GM10847 (cell line): ENCODE data around the gene FPR1.

Experiments
- POLR2A ChIP-seq: IDR thresholded peaks from 2 replicates; pipeline ENCODE4 v1.6.1; 2011; ENCODE audit not compliant: insufficient read length; ENCODE audit errors: extremely low read depth

The FPR1 gene, protein sequence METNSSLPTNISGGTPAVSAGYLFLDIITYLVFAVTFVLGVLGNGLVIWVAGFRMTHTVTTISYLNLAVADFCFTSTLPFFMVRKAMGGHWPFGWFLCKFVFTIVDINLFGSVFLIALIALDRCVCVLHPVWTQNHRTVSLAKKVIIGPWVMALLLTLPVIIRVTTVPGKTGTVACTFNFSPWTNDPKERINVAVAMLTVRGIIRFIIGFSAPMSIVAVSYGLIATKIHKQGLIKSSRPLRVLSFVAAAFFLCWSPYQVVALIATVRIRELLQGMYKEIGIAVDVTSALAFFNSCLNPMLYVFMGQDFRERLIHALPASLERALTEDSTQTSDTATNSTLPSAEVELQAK

GRCh38 chr19:51751655-51752054, at the start of gene FPR1:
Gene FPR1, minus strand, starts transcription at chr19:51751878. Its CDS starts 4,884 bp downstream, at chr19:51746994.
- TF ChIP-seq POLR2A, result no peak

DNA sequence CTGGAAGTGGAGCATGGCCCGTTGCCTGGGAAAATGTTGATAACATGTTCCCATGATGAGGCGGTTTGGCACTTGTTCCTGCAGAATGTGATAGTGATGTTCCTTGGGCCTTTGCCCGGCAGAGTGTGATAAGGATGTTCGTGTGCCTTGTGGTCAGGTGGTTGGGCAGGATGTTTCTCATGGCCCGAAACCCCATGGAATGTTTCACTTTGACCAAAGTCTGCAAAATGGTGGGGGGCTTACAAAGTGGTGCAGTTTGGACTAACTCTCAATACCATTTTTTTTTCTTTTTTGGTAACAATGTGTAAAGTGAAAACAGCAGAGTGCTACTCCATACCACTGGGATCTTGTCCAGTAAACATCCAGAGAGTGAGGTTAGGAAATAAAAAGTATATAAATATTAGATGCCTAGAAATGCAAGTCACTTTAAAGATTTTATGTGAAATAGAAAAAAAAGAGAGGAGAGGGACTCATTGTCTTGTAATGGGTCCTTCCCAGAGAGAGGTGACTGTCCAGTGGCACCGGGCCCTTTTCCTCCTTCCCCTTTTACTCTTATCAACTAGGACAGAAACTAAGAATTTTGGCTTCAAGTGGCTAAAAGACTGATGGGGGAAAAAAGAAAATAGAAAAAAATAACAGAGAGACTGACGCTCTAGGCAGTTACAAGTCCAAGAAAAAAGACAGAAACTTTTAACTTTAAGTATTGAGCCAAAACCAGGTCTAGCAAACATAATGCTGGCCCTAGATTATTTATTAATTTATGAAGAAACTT, 49.0 kb upstream of the FPR1 start:
- no peak for TF ChIP-seq POLR2A

DNA sequence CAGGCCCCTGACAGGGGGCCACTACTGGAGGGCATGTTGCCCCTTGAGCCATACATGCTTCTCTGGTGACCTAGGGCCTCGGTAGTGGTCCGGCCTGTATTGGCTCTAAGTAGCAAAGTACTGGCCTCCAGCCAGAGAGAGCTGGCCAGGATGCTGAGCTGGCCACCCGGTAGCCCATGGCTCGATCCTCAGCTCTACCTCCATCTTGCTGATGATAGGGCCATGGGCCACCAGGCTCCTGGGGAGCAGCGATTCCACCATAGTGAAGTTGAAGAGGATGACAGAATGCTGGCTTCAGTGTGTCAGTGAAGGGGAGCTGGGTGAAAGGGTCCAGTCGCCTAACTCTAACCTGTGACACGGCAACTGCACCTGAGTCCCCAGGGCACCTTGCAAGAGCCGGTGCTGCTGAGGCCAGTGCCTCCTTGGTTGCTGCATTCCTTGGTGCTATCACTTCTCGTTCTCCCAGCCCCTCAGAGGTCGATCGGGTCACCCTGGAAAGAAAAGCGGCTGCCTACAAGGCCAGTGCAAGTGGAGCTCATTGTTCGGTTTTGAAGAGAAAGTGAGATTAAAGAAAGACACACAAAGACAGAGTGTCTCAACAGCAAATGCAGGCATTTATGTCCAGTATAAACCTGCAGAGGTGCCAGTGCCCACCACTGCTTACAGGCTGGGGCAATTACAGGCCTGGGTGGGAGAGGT, 48.2 kb upstream of the FPR1 start:
- no peak for TF ChIP-seq POLR2A

GRCh38 chr19:51799034-51799773, 47.5 kb upstream of the FPR1 start:
- no peak for TF ChIP-seq POLR2A

DNA sequence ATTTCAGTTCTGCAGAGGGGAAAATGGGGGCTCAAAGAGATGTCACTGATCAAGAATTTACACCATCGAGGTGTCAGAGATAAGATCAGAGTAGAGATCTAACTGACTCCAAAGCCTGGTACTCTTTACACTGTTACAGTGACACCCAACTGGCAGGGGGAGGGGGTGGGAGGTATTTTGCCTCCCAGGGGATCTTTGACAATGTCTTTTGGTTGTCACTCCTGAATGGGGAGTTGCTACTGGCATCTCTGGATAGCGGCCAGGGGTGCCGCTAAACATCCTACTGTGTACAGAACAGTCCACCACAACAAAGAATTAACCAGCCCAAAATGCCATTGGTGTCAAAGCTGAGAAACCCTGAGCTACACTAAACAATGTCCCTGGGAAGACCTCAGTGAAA, 46.4 kb upstream of the FPR1 start:
- no peak for TF ChIP-seq POLR2A

- no peak for TF ChIP-seq POLR2A
Measured at GRCh38 chr19:51797480-51797879, 45.8 kb upstream of the FPR1 start.

- no peak for TF ChIP-seq POLR2A
Measured at GRCh38 chr19:51796195-51796679, 44.6 kb upstream of the FPR1 start.

DNA sequence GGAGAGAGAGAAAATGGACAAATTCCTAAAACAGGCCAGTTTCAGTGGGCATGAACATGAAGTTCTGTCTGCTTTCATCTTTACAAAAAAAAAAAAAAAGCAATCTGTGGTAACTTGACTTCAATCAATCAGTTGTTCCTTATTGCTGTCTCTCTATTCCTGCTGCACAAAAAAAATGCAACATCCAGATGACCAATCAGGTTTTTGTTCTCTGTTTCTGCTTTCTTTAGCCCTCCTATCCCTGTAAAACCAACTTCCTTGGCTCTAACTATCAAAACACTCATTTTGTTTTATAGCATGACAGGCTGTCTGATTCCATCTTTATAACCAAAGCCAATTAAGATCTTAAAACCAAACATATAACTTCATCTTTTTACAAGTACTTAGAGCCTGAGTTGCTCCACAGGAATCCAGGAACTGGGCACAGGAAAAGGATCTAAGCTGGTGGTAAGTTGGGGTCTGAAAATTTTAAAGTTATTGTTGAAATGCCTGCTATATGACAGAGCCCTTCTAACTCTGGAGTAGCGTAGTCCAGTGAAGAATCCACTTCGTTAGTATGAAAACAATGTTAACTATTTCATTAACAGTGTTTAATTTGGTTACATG, 43.3 kb upstream of the FPR1 start, which contains the start of gene FPR3:
FPR3 (plus strand) TSS at position 273 of the 606 bp plus-strand sequence. CDS start 28,592 bp downstream, outside the sequence.
- TF ChIP-seq POLR2A, result no peak

- TF ChIP-seq POLR2A, result no peak
Measured at GRCh38 chr19:51793994-51794393, 42.3 kb upstream of the FPR1 start.

DNA sequence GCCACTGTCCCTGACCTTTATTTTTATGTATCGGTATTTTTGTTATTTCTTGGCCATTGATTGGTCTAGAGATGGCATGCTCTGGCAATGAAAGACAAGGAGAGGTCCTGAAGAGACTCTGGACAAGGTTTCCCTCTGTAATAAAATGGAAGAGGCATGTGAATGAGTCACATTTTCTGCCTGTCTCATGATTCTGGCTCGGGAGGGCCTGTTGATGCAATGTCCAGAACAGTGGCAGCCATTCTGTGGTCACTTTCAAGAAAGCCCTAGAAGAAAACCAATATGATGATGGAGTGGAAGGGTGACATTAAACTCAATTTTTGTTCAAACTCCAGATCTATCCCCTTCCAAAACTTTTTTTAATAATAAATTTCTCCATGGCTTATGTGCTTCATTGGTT, 41.3 kb upstream of the FPR1 start:
- TF ChIP-seq POLR2A, result no peak

- no peak for TF ChIP-seq POLR2A
Measured at GRCh38 chr19:51789061-51789795, 37.5 kb upstream of the FPR1 start.

GRCh38 chr19:51788029-51788428, 36.4 kb upstream of the FPR1 start:
- no peak for TF ChIP-seq POLR2A

GRCh38 chr19:51786646-51787494, 35.2 kb upstream of the FPR1 start:
- no peak for TF ChIP-seq POLR2A
